ENCODE measurements around the gene NDUFS2.

DNA sequence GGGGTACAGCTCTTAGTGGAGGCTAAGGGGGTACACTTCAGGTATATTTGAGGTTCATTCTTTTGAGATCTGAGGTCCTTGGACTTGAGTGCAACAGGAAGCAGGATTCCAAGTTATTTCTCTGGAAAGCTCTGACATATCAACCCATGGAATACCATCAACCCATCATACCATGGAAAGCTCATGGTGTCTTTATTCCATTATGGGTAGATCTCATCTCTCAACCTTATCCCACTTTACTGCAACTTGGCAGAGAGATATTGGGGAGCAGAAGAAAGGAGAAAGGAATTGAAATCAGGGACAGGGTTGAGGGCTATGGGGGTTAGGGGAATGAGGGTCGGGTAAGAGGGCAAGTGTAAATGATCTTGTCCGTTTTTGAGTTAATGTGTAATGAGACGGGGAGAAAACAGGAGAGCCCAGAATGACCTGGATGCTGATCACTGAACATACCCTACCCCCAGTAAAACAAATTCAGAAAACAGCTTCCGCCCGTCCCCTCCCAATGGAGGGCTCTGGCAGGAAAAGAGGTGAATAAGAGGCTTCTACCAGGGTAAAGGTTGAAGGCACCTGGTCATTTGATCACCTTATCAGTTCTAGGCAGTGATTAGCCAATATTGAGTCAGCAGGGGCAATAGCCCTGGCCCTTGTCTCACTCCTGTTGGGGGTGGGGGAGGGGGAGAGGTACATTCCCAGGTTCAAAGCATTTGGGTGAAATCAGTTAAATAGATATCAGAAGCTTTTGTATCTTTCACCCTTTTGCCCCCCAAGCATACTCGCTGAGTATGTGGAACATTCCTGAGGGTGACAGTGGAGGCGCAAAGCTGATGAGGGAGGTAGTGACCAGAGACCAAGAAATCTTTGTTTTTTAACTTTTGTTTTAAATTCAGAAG, 21.9 kb downstream of the NDUFS2 start:
- TF ChIP-seq, protein P1, sequence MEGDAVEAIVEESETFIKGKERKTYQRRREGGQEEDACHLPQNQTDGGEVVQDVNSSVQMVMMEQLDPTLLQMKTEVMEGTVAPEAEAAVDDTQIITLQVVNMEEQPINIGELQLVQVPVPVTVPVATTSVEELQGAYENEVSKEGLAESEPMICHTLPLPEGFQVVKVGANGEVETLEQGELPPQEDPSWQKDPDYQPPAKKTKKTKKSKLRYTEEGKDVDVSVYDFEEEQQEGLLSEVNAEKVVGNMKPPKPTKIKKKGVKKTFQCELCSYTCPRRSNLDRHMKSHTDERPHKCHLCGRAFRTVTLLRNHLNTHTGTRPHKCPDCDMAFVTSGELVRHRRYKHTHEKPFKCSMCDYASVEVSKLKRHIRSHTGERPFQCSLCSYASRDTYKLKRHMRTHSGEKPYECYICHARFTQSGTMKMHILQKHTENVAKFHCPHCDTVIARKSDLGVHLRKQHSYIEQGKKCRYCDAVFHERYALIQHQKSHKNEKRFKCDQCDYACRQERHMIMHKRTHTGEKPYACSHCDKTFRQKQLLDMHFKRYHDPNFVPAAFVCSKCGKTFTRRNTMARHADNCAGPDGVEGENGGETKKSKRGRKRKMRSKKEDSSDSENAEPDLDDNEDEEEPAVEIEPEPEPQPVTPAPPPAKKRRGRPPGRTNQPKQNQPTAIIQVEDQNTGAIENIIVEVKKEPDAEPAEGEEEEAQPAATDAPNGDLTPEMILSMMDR (IDR thresholded peaks at IDR 0.05), result no peak
- TF ChIP-seq EP300 (IDR thresholded peaks at IDR 0.05), result no peak

Data from tibial nerve (tissue), 4 donors.